ENCODE measurements around the gene GKN2.
A peak's percentile ranks its signal among the peaks of the same experiment; 100 is the strongest.
"Not testable (repeated sequence)": the region's sequence is repeated elsewhere in the genome, so short reads cannot be mapped to it uniquely, and the experiment has no call there.

Gene GKN2

GRCh38 chr2:68959001-68959400 lies 6.3 kb upstream of the GKN2 start:
- DNase-seq, result no peak

- not testable (repeated sequence) for DNase-seq
These were observed 2.7 kb upstream of the GKN2 start for GRCh38 chr2:68955432-68955831.

- DNase-seq, result no peak
These were observed 794 bp downstream of the GKN2 start for GRCh38 chr2:68951899-68952298.

- DNase-seq, result no peak
These were observed 4.0 kb downstream of the GKN2 start for GRCh38 chr2:68948710-68949109.

- no peak for DNase-seq
These were observed 6.6 kb downstream of the GKN2 start for GRCh38 chr2:68946117-68946516.

- peak; percentile 80 for DNase-seq
These were observed 8.8 kb downstream of the GKN2 start for GRCh38 chr2:68943581-68944568.

GRCh38 chr2:68942827-68943226 lies 9.9 kb downstream of the GKN2 start:
- no peak for DNase-seq

- DNase-seq, result no peak
These were observed 12.3 kb downstream of the GKN2 start for GRCh38 chr2:68940369-68940768.

GRCh38 chr2:68939962-68940361 lies 12.7 kb downstream of the GKN2 start:
- DNase-seq, result no peak

GRCh38 chr2:68938938-68939337 lies 13.8 kb downstream of the GKN2 start:
- DNase-seq, result no peak

- DNase-seq, result no peak
These were observed 15.2 kb downstream of the GKN2 start for GRCh38 chr2:68937346-68938055.

GRCh38 chr2:68936889-68937288 lies 15.8 kb downstream of the GKN2 start:
- no peak for DNase-seq

- no peak for DNase-seq
These were observed 16.3 kb downstream of the GKN2 start for GRCh38 chr2:68936427-68936826.

GRCh38 chr2:68935471-68935870 lies 17.2 kb downstream of the GKN2 start:
- no peak for DNase-seq

GRCh38 chr2:68934021-68934420 lies 18.7 kb downstream of the GKN2 start:
- no peak for DNase-seq

- DNase-seq, result no peak
These were observed 20.3 kb downstream of the GKN2 start for GRCh38 chr2:68932402-68932801.

GRCh38 chr2:68931799-68932198 lies 20.9 kb downstream of the GKN2 start:
- no peak for DNase-seq

- no peak for DNase-seq
These were observed 21.5 kb downstream of the GKN2 start for GRCh38 chr2:68931149-68931711.

- DNase-seq, result no peak
These were observed 25.9 kb downstream of the GKN2 start for GRCh38 chr2:68926796-68927195.

- DNase-seq, result peak; percentile 82
These were observed 27.3 kb downstream of the GKN2 start for GRCh38 chr2:68925295-68925896.

GRCh38 chr2:68921646-68922045 lies 31.0 kb downstream of the GKN2 start:
- DNase-seq, result no peak

GRCh38 chr2:68920481-68921170 lies 32.1 kb downstream of the GKN2 start:
- no peak for DNase-seq

GRCh38 chr2:68918497-68918896 lies 34.2 kb downstream of the GKN2 start:
- no peak for DNase-seq
